ENCODE measurements around the gene RPL37A.

RPL37A gene

GRCh38 chr2:216548901-216549331 is 50.3 kb downstream of the RPL37A start:
- no peak for DNase-seq (ENCODE audit: low read depth)
- TF ChIP-seq CTCF (IDR thresholded peaks at IDR 0.05; ENCODE audit: control insufficient read depth, insufficient read depth, low read depth, low read length, missing control alignments) = no peak
- no peak overlapping the region for H3K4me3 ChIP-seq (ENCODE audit: control insufficient read depth, low read depth, low read length)

DNA sequence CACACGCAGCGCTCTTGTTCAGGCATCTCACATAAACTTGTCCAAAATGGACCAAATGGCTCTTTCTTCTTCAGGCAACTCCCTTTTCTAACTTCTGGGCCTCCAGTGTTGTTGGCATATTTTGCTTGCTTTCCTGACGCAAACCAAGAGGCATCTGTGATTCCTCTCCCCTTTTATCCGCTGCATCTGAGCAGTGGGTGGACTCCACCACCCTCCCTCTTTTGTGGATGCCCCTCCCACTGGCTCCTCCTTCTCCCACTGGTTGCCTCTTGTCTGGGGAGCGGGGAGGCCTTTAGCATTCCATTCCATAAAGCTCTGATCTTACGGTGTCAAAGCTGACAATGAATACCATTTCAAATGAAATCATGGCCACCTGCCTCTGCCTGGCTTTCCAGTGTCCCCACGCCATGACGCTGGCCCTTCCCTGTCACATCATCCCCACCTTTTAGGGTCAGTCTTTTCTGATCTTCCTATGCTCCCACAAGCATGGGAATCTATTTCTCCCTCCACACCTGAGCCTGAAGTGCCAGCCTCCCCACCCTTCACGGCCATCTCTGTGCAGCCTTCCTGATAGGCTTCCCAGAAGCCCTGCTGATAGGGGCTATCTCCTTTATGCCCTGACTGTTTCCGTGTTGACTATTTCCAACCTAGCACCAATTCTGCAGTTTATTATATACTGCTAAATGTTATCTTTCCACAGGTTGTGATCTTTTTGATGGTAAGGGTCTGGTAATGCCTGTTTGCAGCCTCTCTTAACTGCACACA is 51.5 kb downstream of the RPL37A start:
- no peak overlapping the region for H3K4me3 ChIP-seq (ENCODE audit: control insufficient read depth, low read depth, low read length)
- no peak for DNase-seq (ENCODE audit: low read depth)
- TF ChIP-seq CTCF (IDR thresholded peaks at IDR 0.05; ENCODE audit: control insufficient read depth, insufficient read depth, low read depth, low read length, missing control alignments) = no peak

DNA sequence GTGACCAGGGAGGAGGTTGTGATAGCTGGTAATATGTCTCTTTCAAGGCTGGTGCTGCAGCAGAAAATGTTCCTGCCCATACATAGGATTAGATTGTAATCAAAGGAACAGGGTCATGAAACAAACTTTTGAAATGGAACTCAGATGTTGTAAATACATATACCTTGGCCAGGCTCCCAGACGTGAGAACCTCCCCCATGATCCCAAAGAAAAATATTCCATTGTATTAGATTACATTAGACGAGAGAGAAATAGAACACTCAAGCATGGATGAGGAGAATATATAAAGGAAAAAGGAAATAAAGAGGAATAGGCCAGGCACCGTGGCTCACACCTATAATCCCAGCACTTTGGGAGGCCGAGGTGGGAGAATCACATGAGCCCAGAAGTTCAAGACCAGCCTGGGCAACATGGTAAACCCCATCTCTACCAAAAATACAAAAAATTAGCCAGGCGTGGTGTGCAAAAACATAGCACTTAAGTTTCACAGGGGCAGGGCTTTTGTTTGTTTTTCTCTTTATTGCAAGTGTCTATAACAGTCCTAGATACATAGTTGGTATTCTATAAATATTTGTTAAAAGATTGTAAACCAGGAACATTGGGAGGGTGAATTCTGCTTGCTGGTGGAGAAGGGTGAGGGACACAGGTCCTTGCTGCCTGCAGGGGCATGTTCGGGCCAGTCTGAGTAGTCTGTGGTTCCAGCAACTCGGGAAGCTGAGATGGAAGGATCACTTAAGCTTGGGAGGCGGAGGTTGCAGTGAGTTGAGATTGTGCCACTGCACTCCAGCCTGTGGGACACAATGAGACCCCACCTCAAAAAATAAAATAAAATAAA is 52.8 kb downstream of the RPL37A start:
- no peak for TF ChIP-seq CTCF (IDR thresholded peaks at IDR 0.05; ENCODE audit: control insufficient read depth, insufficient read depth, low read depth, low read length, missing control alignments)

DNA sequence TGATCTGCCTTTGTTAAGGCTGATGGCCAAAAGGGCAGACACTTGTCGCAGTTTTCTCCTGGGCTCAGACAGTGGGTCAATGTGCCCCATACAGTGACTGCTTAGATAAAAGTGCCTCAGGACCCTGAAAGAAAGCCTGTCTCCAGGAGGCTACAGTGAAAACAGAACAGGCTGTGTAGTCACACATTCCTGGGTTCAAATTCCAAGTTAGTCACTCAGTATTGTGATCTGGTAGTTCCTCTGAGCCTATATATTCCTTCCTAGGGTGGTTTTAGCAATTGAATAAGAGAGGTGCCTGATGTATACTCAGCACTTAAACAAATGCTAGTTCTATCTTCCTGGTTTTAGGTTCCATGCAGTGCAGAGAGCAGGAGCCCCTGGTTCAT is 54.4 kb downstream of the RPL37A start:
- no peak for DNase-seq (ENCODE audit: low read depth)
- H3K4me3 ChIP-seq (ENCODE audit: control insufficient read depth, low read depth, low read length) = no peak overlapping the region
- no peak for TF ChIP-seq CTCF (IDR thresholded peaks at IDR 0.05; ENCODE audit: control insufficient read depth, insufficient read depth, low read depth, low read length, missing control alignments)

More for the DNA sequence above, 52.8 kb downstream of the RPL37A start:
- H3K4me3 ChIP-seq (ENCODE audit: control insufficient read depth, low read depth, low read length) = no peak overlapping the region
- DNase-seq (ENCODE audit: low read depth) = no peak
